GM19438 (cell line): Measurements from ENCODE around the gene PPARG.
A peak's percentile ranks its signal among the peaks of the same experiment; 100 is the strongest.

Experiments
- ATAC-seq: cut with Tn5 transposase; IDR thresholded peaks from one replicate; pipeline ENCODE4 v1.9.1; 2021; ENCODE audit warnings: low read depth; ENCODE audit not compliant: unreplicated experiment

The PPARG gene

GRCh38 chr3:12308517-12308916 is 19.6 kb downstream of the PPARG start:
- no peak for ATAC-seq

GRCh38 chr3:12309716-12310115 is 20.8 kb downstream of the PPARG start:
- no peak for ATAC-seq

- ATAC-seq, result no peak
These were observed 23.1 kb downstream of the PPARG start for GRCh38 chr3:12312010-12312409.

DNA sequence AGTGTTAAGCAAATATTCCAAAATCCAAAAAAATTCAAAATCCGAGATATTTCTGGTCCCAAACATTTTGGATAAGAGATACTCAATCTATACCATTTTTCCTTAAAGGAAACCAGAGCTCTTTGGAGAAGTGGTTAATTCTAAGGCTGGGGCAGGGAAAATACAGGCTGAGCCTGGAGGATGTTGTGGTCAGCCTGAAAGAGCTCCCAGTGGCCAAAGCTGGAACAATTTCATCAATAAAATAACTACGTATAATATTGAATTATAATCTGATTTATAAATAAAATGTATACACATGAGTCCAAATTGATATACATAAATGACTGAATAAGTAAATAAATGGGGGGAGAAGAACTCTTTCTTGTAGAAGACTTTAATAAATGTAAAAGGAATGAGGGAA is 24.6 kb downstream of the PPARG start:
- no peak for ATAC-seq

- ATAC-seq, result no peak
These were observed 27.4 kb downstream of the PPARG start for GRCh38 chr3:12316253-12316652.

DNA sequence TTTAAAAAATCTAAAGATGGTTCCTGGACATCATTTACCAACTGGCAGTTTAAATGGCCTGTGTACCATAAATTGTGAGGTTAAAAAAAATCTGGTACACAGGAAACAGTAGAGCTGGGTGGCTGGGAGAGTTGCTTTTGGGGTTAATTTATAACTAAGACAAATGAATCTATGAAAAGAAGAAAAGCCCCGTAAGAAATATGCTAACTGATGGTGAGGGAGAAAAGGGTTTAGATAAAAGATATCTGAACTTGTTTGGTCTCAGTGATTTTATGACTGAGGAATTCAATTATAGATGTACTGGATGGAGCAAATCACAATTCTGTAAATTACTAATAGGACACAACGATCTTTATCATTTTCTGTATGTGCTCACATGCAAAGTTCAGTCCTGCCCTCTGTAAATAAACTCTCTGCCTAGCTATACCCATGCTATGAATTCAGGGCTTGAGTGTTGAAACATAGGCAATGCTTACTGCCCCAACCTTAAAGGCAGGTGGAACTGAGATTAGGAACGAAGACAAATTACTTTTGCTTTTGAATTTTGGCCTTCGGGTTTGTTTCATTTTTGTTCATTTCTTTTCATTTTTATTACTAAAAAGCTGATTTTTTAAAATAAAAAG is 28.0 kb downstream of the PPARG start:
- peak; percentile 79 for ATAC-seq

DNA sequence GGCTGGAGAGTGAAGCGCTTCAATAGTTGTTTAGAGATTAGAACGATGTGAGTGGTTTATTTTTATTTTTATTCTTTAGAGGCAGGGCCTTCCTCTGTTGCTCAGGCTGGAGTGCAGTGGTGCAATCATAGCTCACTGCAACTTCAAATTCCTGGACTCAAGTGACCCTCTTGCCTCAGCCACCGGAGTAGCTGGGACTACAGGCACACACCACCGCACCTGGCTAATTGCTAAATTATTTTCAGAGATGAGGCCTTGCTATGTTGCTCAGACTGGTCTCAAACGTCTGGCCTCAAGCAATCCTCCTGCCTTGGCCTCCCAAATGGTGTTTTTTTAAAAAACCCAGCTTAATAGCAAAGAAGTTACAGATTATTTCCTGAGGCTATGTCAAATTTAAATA is 29.0 kb downstream of the PPARG start:
- no peak for ATAC-seq

DNA sequence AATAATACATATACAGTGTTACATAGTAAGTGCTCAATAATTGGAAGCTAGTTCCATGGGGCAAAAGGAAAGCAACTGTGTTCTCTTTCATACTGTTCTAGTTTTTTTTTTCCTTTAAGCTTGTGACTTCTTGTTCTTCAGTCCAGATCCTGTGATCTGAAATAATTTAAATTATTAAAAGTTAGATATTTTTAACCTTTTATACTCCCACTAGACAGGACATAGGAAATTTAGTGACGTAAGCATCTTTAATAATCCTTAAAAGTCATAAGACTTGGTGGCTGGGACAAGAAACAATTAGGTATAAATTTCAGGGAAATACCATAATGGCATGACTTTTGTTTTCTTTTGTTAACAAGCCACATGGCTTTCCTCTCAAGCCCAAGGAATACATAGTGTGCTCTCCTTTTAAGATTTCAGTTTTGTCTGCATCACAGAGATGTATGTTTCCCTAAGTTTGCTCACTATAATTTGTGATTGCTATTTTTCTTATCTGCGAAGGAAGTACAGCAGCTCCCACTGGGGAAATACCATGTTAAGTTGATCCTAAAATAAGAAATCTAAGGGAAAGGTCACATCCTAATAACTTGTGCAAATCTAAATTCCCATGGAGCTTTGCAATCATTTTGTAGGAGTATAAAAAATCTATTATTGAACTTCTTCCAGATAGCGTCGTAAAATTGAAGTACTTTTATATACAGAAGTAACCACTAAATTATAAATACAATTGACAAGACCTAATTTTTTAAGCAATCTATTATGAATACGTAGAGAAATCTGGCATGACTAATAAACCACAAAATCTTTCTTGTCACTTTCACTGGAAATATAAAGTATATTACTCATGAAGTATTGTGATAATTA is 30.1 kb downstream of the PPARG start:
- ATAC-seq, result no peak

DNA sequence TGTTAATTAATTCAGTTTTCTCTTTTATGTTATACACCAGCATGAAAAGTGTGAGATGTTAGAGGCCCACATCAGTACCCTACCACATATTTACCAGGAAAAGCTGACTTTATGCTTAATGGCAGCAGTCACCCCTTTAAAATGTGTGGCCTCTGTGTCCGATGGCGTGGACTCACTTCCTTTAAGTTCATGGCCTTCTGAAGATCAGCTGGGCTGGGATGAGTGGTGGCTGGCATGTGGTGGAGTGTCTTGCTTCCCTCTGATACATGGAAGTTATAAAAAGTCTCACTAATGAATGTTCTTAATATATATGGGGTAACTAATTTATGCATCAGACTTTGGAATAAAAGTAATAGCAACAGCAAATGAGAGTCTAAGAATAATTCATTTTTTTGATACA is 32.1 kb downstream of the PPARG start:
- ATAC-seq, result no peak

DNA sequence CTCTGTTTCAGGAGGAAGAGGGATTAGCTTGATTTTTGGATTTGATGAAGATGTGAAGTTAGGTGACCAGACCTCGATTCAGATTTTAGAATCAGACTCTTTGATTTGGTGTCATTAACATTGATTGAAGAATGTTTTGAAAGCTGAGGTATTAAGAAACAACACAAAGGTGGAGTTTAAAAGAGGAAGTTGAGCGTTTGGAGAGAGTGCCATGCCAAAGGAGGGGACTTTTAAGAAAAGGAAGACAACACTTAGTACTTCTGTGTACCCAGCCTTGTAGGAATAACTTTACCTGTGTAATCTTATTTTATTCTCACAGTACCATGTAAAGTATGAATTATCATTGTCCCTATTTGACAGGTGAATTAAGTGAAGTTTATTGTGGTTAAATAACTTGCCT is 34.4 kb downstream of the PPARG start:
- no peak for ATAC-seq

DNA sequence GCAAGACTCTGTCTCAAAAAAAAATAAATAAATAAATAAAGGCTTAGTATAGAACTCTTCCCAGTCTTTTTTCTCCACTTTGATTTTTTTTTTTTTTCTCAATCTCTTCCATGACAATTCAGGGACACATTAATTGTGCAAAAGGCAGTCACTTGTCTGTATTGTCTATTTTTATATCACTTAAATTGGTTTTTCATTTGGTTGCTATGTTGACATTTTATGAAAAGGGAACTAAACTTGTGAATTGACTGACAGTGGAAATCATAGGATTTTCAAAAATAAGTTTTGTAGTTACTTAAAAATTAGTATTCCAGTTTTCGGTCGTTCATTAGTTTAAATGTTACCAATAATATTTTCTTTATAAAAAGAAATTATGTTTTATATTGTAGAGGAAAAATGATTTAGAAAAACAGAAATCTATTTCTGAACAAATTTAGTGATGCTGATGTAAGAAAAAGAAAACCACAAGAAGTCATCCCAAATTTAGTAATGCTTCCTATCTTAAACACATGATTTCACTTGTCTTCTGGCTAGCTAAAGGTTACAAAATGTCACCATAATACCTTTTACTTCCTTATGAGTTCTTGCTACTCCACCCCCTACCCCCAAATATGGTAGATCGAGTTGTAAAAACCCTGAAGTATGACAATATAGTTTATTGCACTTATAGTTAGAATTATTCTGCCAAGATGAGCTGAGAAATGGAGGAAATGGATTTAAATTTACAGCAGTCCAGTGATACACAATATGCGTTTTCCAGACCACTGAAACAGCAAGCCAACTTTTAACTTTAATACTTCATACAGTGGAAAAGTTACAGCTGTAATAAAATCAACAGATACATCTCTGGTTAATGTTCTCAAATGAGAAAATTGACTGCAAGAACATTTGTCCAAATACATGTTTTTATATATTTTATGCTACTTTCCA is 37.0 kb downstream of the PPARG start:
- ATAC-seq, result no peak

DNA sequence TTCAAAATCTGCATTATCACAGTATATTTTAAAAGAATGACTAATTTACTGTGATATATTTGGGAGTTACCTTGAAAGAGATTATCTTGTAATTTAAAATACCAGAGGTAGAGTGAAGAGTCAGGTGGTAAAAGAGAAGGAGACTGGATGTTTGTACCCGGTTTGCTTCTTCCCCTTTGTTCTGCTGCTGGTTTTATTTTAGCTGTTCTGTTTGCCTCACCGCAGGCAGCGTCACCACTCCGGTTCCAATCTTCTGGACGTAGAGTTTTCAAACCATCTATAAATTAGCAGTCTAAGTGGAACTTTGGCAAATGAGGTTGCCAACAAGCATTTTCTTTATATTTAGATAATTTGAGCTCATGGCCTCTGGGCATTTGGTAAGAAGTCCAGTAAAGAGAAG is 38.2 kb downstream of the PPARG start:
- no peak for ATAC-seq

DNA sequence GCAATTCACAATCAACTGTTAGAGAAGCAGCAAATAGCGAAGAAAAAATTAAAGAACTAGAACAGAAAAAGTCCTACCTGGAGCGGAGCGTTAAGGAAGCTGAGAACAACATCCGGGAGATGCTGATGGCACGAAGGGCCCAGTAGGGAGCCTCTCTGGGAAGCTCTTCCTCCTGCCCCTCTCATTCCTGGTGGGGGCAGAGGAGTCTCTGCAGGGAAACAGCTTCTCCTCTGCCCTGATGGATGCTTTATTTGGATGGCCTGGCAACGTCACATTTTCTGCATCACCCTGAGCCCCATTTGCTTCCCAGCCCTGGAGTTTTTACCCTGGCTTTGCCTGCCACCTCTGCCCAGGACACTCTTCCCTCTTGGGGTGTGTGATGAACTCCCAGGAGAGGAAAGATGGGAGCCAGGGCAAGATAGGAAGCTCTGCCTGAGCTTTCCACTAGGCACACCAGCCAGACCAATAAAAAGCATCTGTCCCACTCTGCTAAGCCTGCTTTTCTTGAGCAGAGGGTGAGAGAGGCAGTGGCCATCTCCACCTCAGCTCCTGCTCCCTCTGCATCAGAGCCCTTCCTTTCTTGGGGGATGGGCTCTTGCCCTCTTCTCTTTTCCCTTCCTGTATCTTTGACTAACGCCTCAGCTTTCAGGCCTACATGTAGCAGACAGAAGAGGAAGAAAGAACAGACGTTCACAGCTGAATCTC is 39.4 kb downstream of the PPARG start:
- ATAC-seq, result no peak

- no peak for ATAC-seq
These were observed 40.1 kb downstream of the PPARG start for GRCh38 chr3:12328837-12329462.

- no peak for ATAC-seq
These were observed 45.9 kb downstream of the PPARG start for GRCh38 chr3:12334786-12335185.

DNA sequence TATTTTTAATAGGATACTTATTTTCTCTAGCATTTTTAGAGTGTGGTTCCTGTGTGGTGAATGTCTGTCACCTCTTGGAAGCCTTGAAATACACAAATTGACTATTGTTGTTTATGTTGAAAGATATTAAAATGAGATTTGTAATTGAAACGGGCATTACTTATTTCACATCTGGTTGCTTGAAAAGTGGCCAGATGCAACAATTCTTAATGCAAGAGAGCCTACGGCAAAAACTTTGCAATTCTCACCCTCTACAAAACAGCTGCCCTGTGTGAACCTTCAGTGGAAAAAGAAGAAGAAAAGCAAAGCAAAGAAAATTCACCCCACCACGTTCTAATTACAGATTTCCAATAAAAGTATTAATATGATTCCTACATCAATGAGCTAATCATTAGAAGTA is 46.6 kb downstream of the PPARG start:
- ATAC-seq, result no peak

DNA sequence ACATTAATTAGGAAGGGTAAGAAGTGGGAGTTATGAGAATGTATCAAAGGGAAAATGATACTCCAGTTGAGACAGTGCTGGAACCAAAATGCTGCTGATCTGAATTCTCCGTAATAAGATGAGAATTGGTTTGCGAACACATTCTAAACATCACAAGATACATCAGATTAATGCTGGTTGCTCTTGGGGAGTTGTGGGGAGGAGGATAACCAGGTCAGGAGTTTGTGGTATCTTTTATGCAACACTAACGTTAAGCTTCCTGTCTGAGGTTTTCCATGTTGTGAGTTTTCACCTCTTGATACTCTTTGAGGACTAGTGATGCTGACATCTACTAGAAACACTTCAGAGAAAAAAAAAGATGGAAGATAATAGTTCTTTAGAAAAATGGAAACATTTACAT is 47.2 kb downstream of the PPARG start:
- ATAC-seq, result no peak

DNA sequence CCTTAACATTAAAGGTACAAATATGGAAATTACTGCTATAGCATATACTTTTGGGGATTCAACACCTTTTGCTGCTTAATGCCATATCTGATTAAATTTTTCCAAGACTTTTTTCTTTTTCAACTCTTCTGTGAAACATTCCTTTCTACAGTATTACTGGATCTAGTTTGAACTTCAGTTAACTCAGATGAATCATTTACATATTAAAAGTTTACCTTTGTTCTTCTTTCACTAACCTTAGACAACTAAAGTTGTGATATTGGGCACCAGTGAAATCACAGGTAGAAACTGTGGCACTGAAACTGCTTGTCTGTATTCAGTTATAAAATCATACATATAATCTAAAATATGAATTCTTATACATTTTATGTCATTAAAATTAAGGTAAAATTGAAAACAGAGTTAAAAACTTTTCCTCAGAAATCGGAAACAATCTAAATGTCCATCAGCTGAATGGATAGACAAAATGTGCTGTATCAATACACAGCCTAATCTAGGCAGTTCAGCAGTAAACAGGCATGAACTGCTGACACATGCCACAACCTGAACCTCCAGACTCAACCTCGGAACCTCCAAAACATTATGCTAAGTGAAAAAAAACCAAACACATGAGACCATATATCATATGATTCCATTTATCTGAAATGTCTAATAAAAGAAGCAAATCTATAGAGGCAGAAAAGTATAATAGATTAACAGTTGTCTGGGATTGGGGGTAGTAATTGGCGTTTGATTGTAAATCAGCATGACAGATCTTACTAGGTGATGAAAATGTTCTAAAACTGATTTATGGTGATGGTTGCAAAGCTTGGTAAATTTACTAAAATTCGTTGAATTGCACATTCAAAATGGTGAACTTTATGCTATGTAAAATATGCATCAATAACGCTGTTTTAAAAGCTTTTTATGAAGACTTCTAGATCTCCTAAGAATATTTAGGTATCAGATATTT is 50.0 kb downstream of the PPARG start:
- no peak for ATAC-seq
